Mammary epithelial cell (primary cell): Measurements from ENCODE around the gene ASMT.

Source experiments
- CTCF ChIP-seq, 2 donors: IDR thresholded peaks in 1 of 2; conservative IDR thresholded peaks in 1 of 2; 2 replicates each; pipeline ENCODE4 v1.5.1; 2011 to 2012; ENCODE audit warnings: inconsistent platforms in 2 of 2, low read length in 2 of 2, mild to moderate bottlenecking in 2 of 2, control low read depth in 1 of 2, low read depth in 1 of 2; ENCODE audit not compliant: insufficient read depth in 1 of 2; ENCODE audit errors: extremely low read depth in 1 of 2
- EZH2 ChIP-seq: IDR thresholded peaks from 2 replicates; pipeline ENCODE4 v1.6.1; 2012; ENCODE audit warnings: low read length, inconsistent platforms, borderline replicate concordance

GRCh38 chrX:1576201-1576992 is 38.5 kb upstream of the ASMT start:
- TF ChIP-seq CTCF (conservative IDR thresholded peaks at IDR 0.05 in 1 of 2, IDR thresholded peaks at IDR 0.05 in 1 of 2; ENCODE audit: extremely low read depth in 1 of 2, insufficient read depth in 1 of 2, low read depth in 1 of 2, low read length in 2 of 2) (no peak), EZH2 (no peak)
